Measurements from ENCODE around the gene DOCK1.

GRCh38 chr10:127402596-127403409 is 497.6 kb downstream of the DOCK1 start:
- TF ChIP-seq CTCF (IDR thresholded peaks at IDR 0.05) (no peak), POLR2A (IDR thresholded peaks at IDR 0.05) (no peak)
